Epithelial cell of proximal tubule (primary cell): ENCODE data around the gene MRPL38. TPM values are rescaled to one million over a fixed set of nuclear protein-coding genes. Genes with fewer than 3 reads are reported as not detected.
A peak's percentile ranks its signal among the peaks of the same experiment; 100 is the strongest.

Experiments used
- DNase-seq: peaks from one replicate; pipeline ENCODE4 v3.0.0-alpha.2; 2011; ENCODE audit warnings: low read depth
- H3K4me3 ChIP-seq: 2 replicates; pipeline ENCODE4 v1.5.1; 2011; ENCODE audit warnings: low read depth, mild to moderate bottlenecking, low read length
- CTCF ChIP-seq: conservative IDR thresholded peaks from 2 replicates; pipeline ENCODE4 v1.5.1; 2012; ENCODE audit warnings: low read depth, mild to moderate bottlenecking, low read length
- total RNA-seq: library from RNA; depleted of rRNA; stranded (reverse); fragments of >200 nt; gene quantifications from 2 replicates; pipeline ENCODE4 v1.2.3, GENCODE V29; 2015

MRPL38 gene
- total RNA-seq, 1 donor from 2014 or later: 38.3 TPM

GRCh38 chr17:75941442-75941819 lies 36.7 kb upstream of the MRPL38 start:
- no peak for DNase-seq
- TF ChIP-seq CTCF: no peak
- peak overlapping the region; percentile 80 for H3K4me3 ChIP-seq

GRCh38 chr17:75940727-75941441 lies 36.2 kb upstream of the MRPL38 start, which contains the start of gene FBF1:
FBF1 (minus strand) TSS chr17:75941042; CDS start chr17:75938149, 2,893 bp downstream.
- peak; percentile 23 for DNase-seq
- TF ChIP-seq CTCF: no peak
- H3K4me3 ChIP-seq: peak within 1 kb of the TSS; percentile 80

GRCh38 chr17:75937652-75938051 lies 33.0 kb upstream of the MRPL38 start:
- no peak overlapping the region for H3K4me3 ChIP-seq
- no peak for TF ChIP-seq CTCF
- DNase-seq: no peak

GRCh38 chr17:75933808-75934207 lies 29.1 kb upstream of the MRPL38 start:
- TF ChIP-seq CTCF: no peak
- DNase-seq: no peak
- no peak overlapping the region for H3K4me3 ChIP-seq

- no peak for TF ChIP-seq CTCF
- no peak overlapping the region for H3K4me3 ChIP-seq
- no peak for DNase-seq
These were observed 28.2 kb upstream of the MRPL38 start for GRCh38 chr17:75932852-75933251.

- no peak overlapping the region for H3K4me3 ChIP-seq
- no peak for TF ChIP-seq CTCF
- DNase-seq: no peak
These were observed 26.4 kb upstream of the MRPL38 start for GRCh38 chr17:75931062-75931461.

- no peak for DNase-seq
- no peak overlapping the region for H3K4me3 ChIP-seq
- TF ChIP-seq CTCF: no peak
These were observed 22.7 kb upstream of the MRPL38 start for GRCh38 chr17:75927286-75927922.
